ENCODE results near the gene MYO5A.

MYO5A gene

GRCh38 chr15:52257734-52258062 is 271.0 kb downstream of the MYO5A start:
- H3K27me3 ChIP-seq (ENCODE audit: insufficient read depth, low read length) = no peaks in the 10 kb centered on the region
- no peaks in the 10 kb centered on the region for H3K9me3 ChIP-seq (ENCODE audit: low read length)
- peaks cover 33% of the 10 kb centered on the region for H3K4me1 ChIP-seq (ENCODE audit: insufficient read depth, low read length)
- no peak overlapping the region for H3K4me3 ChIP-seq (ENCODE audit: low read length)
- no peaks in the 10 kb centered on the region for H3K36me3 ChIP-seq (ENCODE audit: insufficient read depth, low read length)
- H2AFZ ChIP-seq (ENCODE audit: low read depth, low read length) = no peak overlapping the region

Data from neuron (in vitro differentiated cells).